ENCODE data around the gene TBC1D22B.

The TBC1D22B gene

GRCh38 chr6:37241131-37241530, 16.4 kb upstream of the TBC1D22B start:
- DNase-seq = no peak

- no peak for DNase-seq
Observed at GRCh38 chr6:37241775-37242428, 15.7 kb upstream of the TBC1D22B start.

GRCh38 chr6:37242429-37243052, 15.0 kb upstream of the TBC1D22B start:
- DNase-seq = no peak

- DNase-seq = no peak
Observed at GRCh38 chr6:37243131-37243815, 14.3 kb upstream of the TBC1D22B start.

GRCh38 chr6:37243816-37244370, 13.7 kb upstream of the TBC1D22B start:
- DNase-seq = no peak

- DNase-seq = no peak
Observed at GRCh38 chr6:37244430-37245310, 12.9 kb upstream of the TBC1D22B start.

GRCh38 chr6:37251211-37251780, 6.3 kb upstream of the TBC1D22B start:
- no peak for DNase-seq

GRCh38 chr6:37253486-37254007, 4.0 kb upstream of the TBC1D22B start:
- no peak for DNase-seq

- no peak for DNase-seq
Observed at GRCh38 chr6:37254881-37255280, 2.7 kb upstream of the TBC1D22B start.

- DNase-seq = no peak
Observed at GRCh38 chr6:37256692-37257319, 766 bp upstream of the TBC1D22B start.

GRCh38 chr6:37257320-37257633, 295 bp upstream of the TBC1D22B start:
- no peak for DNase-seq

GRCh38 chr6:37258405-37259105, 983 bp downstream of the TBC1D22B start:
- no peak for DNase-seq

- no peak for DNase-seq
Observed at GRCh38 chr6:37259191-37259590, 1.6 kb downstream of the TBC1D22B start.

- DNase-seq = no peak
Observed at GRCh38 chr6:37260040-37260439, 2.5 kb downstream of the TBC1D22B start.

- DNase-seq = no peak
Observed at GRCh38 chr6:37260444-37260843, 2.9 kb downstream of the TBC1D22B start.

- no peak for DNase-seq
Observed at GRCh38 chr6:37261198-37261597, 3.6 kb downstream of the TBC1D22B start.

GRCh38 chr6:37262446-37263026, 5.0 kb downstream of the TBC1D22B start:
- DNase-seq = no peak

- no peak for DNase-seq
Observed at GRCh38 chr6:37265001-37265400, 7.4 kb downstream of the TBC1D22B start.

- DNase-seq = no peak
Observed at GRCh38 chr6:37265860-37266259, 8.3 kb downstream of the TBC1D22B start.

GRCh38 chr6:37269105-37269504, 11.5 kb downstream of the TBC1D22B start:
- no peak for DNase-seq
